HG03175 (cell line): ENCODE measurements around the gene PRDM7.
"Not testable (repeated sequence)": the region's sequence is repeated elsewhere in the genome, so short reads cannot be mapped to it uniquely, and the experiment has no call there.

Experiments used
- ATAC-seq: cut with Tn5 transposase; IDR thresholded peaks from one replicate; pipeline ENCODE4 v1.9.1; 2021; ENCODE audit warnings: mild to moderate bottlenecking, moderate library complexity; ENCODE audit not compliant: unreplicated experiment

The PRDM7 gene

DNA sequence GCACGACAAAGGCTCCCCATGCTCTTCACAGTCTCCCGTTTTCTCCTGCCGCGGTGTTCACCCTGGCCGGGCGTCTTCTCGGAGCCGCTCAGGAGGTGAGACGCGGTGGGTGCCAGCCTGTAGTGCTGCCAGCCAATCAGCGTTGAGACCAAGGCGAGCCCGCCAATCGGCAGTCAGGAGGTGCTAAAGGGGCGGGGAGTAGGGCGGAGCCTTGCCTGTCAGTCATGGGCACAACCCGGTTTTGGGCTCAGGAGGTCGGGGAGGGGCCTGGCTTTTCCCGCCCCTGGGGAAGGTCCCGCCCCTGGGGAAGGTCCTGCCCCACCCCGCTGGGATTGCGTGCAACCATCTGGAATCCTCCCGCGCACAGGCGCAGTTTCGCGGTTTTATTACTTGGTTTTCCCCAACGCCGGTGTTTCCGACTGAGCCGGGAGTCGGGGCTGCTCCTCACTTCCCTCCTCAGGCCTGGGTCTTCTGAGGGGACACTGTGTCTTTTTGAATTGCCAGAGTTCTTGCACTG is at the start of gene PRDM7:
TSS of gene PRDM7 (minus strand) at position 92 of the 517 bp plus-strand sequence. CDS start 1,421 bp downstream, outside the sequence.
- peak; percentile 93 for ATAC-seq

DNA sequence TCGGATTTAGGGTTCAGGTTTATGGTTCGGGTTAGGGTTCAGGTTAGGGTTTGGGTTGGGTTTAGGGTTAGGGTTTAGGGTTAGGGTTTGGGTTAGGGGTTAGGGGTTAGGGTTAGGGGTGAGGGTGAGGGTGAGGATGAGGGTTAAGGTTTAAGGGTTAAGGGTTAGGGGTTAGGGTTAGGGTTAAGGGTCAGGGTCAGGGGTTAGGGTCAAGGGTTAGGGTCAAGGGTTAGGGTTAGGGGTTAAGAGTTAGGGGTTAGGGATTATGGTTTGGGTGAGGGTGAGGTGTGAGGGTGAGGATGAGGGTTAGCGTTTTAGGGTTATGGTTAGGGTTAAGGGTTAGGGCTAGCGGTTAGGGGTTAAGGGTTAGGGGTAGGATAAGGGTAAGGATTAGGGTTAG is 44.7 kb upstream of the PRDM7 start:
- ATAC-seq: not testable (repeated sequence)

DNA sequence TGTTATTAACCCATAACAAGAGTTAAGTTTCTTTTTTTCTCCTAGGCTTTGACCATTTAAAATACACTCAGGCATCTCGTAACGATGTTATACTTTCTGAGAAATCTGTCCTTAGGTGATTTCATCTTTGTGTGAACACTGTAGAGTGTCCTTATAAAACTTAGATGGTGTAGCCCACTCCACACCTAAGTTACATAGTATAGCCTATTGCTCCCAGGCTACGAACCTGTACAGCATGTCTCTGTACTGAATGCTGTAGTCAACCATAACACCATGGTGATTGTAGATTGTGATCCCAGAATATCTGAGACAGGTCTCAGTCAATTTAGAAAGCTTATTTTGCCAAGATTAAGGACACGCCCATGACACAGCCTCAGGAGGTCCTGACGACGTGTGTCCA is 30.5 kb upstream of the PRDM7 start:
- ATAC-seq: not testable (repeated sequence)

DNA sequence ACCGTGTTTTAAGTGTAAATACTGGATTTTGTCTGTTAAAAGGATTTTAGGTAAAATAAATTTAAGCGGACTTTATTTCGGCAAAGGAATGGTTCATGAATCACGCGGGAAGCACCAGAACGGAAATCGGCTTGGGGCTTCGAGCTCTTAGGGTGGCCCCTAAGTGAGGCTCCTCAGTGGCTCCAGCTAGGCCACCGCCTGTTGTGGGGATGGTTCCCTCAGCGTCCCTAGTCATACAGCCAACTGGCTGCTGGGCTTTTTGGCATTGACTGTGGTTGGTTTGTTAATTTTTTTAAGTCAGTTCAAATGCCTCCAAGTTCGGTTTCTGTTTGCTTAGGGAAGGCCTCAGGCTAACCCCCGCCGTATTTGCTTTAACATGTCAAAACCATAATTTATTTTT is 29.9 kb upstream of the PRDM7 start:
- ATAC-seq: not testable (repeated sequence)

DNA sequence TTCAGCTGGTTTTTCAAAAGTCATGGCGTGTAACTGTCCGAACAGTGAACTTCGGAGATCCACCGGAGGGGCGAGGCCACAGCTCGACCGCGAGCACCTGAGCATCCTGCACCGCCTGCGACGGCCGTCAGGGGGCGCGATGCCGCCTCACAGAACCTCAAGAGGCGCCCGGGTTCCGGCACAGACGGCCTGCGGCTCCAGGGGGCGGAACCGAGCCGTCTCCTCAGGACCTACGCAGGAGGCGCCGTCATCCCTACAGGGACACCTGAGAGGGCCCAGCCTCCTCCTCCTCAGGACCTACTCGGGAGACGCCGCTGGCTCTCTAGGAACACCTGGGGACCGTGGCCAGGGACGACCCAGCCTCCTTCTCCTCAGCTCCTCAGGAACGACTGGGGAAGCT is 29.1 kb upstream of the PRDM7 start:
- not testable (repeated sequence) for ATAC-seq

DNA sequence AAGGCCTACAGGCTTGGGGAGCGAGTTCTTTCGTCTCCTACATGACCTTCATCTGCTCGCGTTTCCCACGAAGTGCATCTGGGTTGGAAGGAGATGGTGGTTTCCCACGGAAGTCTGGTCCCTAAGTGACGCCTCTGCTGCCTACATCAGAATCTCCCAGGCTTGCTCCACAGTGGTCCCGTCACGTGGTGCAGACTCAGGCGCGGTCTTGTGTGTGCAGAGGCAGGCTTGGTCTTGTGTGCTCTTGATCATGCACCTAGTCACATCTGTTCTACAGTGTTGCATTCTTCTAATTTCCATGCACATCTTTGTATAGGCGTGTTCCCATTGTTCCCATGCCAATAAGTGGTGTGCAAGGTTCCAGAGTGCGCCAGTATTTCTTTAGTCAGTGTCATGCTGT is 27.6 kb upstream of the PRDM7 start:
- not testable (repeated sequence) for ATAC-seq

DNA sequence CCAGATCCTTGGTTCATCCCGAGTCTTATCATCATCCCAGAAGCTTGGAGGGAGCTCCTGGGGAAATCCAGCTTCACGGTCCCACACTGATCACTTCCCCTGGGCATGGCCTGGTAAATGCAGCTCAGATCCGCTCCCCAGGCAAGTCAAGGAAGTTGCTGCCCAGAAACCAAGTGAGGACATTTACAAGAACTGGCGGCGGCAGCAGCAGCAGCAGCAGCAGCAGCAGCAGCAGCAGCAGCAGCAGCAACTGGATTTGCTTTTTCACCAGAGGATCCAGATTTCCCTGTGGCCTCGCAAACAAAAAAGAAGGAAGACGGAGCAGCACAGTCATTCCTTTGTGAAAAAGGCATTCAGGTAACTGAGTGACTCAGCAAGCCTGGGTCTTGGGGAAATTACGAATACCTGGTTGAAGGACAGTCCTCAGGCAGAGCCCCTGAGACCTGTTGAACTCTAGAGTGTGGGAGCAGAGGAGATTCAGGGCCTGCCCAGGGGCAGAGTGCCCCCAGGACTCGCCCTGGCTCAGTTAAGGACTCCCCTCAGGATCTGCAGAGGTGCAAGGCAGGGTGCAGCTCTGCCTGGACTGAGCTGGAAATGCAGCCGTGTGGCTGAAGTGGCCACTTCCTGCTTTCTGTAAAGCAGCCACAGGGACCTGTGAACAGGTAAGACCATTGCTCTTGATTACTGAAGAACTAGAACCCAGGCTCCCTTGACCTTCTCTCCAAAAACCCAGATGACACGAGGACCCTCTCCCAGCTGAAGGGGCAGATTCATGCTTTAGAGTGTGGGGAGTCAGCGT is 25.2 kb upstream of the PRDM7 start:
- ATAC-seq: not testable (repeated sequence)

DNA sequence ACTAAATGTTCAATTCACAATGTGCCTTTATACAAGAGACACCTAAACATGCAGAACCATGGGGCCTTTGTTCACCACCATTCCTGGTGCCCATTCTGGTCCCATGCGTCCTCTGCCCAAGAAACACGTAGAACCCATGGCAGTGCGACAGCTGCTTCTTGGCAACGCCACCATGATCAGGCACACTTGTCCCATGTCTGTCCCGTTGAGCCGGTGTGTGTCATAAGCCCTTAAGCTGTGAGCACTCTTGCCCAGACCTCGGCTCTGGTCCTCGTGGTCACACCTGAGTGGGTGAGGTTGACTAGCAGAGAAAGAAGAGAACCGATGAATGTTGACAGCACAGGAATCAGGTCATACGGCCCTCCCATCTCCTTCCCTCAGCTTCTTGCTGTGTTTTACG is 24.2 kb upstream of the PRDM7 start:
- ATAC-seq: not testable (repeated sequence)

DNA sequence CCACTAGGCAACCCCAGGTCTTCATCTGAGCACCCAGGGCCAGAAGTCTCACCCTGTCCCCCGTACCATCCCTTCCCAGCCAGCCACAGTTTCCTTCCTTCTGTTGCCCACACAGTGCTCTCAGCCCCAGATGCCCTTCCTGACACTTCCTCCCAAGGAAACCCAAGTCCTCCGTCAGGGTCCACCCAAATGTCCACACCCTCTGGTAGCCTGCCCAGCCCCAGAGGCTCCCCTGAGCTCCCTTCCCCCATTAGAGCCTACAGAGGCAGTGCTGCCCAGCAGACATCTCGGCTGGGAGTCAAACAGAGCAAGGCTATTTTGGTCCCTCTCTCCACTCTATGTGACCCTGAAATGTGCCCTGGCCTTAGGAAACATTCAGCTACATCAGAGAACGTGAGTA is 23.7 kb upstream of the PRDM7 start:
- not testable (repeated sequence) for ATAC-seq

DNA sequence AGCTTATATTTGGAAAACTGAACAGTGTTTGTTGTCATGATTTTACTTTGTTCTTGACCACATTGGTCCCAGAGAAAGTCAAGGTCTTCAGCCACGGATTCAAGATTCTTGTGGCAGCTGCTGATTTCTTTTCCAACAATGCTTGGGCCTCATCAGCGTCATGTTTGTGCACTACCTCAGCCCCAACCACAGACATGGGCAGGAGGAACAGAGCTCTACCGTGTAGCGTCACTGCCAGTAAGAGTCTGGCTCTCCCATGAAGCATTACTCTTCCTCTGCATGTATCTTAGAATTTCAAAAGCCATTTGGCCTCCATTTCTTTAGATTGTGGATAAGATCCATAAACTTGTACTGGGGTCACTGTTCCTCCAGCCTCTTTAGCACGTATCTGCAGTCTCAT is 23.1 kb upstream of the PRDM7 start:
- not testable (repeated sequence) for ATAC-seq

DNA sequence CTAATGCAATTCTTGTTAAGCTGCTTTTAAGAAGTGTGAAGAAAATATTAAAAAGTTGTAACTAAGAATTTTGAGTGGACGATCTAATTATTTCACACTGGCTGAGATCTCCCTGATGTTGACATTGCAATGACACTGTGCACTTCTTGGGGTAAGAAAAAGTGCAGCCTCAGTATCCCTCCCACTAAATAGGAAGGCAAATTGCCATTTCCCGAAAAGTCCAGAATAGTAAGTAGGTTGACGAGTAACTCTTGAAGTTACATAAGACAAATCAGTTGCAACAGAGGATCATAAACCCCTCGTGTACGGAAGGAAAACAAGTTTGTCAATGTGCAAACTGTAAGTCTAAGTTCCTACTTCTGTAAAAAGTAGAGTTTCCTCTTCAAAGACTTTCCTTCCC is 21.8 kb upstream of the PRDM7 start:
- not testable (repeated sequence) for ATAC-seq

DNA sequence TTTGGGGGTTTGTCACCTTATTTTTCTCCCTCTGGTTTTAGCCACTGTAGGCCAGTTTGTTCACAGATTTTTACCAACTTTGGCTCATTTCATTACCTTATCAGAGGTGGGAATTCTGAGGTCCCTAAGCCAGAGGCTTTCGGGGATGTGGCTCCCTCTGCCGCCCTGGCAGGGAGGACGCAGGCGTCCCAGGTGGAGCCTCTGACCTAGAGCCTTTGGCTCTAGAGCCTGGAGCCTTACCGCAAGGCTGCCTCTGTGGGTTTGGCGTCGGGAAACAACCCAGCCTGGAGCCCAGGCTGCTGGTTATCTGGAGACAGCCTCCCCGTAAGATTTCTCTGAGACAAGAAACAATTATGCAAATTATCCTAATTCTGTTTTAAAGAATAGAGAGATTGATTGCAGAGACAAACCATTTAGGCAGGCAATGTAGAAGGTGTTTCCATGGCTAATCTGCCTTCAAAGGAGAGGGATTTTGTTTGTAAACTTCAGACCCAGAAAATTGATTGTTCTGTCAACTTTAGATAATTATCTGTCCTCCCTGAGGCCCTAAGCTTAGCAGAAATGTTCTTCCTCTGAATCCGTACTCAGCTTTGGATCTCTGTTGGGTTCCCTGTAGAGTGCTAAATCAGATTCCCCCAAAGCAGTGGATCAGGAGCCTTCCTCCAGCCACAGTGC is 20.0 kb upstream of the PRDM7 start:
- ATAC-seq: not testable (repeated sequence)

DNA sequence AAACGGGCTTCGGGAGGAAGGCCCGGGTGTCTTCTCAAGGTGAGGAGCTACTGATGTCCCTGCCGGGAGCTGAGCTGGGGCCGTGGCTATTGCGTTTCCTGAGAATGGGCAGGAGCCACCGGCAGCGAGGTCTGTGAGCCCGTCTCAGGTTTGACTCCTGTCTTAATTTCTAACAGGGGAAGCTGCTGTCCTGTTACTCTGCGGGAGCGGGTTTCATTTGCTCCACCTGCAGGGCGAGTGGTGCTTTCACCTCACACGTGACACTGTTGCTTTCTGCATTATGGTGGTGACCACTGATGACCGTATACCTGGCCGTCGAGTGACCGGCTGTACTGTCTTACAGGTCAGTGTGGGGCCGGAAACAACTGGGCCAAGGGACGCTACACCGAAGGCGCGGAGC is 17.7 kb upstream of the PRDM7 start:
- not testable (repeated sequence) for ATAC-seq

DNA sequence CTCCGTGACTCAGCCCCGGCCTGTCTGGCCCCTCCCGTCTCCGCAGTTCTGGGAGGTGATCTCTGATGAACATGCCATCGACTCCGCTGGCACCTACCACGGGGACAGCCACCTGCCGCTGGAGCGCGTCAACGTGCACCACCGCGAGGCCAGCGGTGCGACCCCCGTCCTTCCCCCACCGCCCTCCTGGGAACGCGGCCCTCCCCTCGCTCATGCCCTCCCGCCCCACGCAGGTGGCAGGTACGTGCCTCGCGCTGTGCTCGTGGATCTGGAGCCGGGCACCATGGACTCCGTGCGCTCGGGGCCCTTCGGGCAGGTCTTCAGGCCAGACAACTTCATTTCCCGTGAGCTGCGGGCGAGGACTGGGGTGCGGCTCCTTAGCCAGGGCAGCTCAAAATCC is 17.2 kb upstream of the PRDM7 start:
- not testable (repeated sequence) for ATAC-seq

DNA sequence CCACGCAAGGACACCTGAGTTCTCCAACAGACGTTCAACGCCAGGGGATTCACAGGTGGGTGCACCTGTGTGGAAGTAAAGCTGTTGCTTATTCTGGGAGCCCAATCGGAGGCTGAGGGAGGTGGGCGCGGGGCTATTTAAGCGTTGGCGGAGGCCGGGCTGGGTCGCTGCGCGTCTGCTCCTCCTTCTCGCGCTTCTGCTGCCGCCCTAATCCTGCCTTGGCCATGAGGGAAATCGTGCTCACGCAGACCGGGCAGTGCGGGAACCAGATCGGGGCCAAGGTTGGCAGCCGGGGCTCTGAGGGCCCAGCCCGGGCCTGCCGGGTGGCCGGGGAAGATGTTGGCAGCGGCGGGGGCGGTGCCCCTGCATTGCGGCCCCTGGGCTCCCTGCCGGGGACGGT is 16.7 kb upstream of the PRDM7 start:
- ATAC-seq: not testable (repeated sequence)

DNA sequence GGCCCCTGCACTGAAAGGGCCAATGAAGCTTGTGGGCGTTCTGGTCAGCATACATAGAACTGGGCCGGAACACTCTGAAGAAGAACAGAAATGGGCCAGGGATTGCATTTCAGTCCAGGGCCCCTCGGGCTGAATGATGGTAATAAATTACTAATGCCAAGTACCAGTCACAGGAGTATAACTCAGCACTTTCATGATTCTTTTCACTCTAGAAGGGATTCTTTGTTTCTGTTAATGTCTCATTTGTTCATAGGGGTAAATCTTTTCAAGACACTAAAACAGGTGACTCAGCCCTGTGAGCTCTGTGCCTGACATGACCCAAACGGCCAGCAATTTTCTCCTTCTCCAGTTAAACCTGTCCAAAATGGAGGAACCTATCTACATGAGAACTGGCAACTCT is 15.7 kb upstream of the PRDM7 start:
- ATAC-seq: not testable (repeated sequence)

DNA sequence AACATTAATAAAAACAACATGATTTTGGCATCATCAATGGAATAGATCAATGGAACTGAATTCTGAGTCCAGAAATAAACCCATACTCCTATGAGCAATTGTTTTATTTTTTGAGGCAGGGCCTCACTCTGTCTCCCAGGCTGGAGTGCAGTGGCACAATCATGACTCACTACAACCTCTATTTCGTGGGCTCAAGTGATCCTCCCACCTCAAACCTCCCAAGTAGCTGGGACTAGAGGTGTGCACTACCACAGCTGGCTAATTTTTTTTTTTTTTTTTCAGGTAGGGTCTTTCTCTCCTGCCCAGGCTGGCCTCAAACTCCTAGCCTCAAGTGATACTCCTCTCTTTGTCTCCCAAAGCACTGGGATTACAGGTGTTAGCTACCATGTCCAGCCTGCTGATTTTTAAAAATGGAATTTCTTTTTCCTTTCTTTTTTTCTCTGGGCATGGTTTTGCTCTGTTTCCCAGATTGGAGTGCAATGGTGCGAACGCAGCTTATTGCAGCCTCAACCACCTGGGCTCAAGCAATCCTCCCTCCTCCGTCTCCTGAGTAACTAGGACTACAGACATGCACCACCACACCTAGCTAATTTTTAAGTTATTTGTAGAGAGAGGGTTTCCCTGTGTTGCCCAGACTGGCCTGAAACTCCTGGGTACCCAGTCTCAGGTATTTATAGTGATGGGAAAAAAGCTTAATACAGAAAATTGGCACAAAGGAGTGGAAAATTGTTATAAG is 7.3 kb upstream of the PRDM7 start:
- ATAC-seq: no peak

DNA sequence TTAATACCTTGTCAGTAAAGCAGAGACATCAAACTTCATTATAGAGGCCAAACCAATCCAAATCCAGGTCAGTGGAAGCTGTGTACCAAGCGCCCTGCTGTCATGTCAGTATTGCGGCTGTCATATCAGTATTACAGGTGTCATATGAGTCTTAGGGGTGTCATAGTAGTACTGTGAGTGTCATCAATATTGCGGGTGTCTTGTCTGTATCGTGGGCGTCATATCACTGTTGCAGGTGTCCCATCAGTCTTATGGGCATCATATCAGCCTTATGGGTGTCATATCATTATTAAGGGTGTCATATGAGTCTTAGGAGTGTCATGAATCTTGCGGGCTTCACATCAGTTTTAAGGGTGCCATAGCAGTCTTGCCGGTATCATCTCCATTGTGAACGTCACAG is 6.0 kb upstream of the PRDM7 start:
- ATAC-seq: no peak

DNA sequence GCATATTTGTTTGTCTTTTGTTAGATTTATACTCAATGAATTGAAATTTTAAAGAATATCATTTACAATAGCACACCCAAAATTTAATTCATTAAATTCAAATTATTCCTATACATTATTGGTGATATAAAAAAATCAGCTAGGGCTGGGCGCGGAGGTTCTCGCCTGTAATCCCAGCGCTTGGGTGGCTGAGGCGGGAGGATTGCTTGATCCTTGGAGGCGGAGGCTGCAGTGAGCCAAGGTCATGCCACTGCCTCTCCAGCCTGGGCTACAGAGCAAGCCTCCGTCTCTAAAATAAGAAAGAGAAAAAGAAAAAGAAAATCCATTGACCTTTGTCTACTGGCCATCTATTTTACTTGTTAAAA is 4.5 kb upstream of the PRDM7 start:
- ATAC-seq: no peak

DNA sequence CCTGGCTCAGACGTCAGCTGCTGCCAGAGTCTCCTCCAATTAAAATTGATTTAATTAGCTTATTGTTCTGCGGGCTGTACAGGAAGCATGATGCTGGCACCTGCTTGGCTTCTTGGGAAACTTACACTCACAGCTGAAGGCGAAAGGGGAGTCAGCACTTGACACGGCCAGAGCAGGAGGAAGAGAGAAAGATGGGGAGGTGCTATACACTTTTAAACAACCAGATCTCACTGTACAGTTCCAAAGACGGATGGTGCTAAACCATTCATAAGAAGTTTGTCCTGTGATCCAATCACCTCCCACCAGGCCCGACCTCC is 1.4 kb upstream of the PRDM7 start:
- no peak for ATAC-seq

DNA sequence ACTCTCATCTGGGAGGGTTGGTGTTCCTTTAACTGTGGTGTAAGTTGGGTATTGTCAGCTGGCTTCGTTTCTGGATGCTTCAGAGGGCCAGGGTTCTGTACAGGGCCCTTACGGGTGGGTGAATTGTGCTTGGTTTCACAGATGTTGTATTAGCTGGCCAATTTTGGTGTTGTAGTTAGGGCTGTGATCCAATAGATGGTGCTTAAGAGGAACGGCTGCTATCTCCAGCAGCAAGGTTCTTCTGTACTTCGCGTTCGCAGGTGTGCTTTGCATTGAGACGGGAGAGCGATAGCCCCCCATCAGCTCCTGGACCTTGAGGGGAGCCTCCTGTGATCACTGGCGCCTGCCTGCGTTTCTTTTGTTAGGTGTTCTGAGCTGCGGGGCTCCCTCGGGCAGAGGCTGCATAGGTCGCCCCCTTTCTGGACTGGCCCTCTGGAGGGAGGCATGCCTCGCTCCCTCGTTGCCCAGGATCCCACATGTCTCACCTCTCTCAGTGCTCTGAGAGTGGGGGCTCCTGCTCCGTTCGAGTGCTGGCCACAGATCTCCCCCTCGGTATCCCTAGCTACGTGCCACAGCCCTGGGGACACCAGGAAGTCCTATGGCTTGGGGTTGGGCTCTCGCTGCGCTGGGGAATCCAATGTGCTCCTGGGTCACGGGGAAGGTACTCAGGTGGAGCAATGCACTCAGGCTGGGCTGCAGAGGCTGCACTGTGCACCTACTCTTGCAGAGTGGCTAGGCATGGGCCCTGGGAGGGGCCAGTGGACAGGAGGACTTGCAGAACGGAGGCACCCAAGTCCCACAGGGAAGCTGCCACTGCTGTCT is 837 bp upstream of the PRDM7 start:
- ATAC-seq: peak; percentile 55
